GM18868 (cell line): ENCODE results near the gene F13A1.

Experiments used
- ATAC-seq: cut with Tn5 transposase; IDR thresholded peaks from one replicate; pipeline ENCODE4 v1.9.1; 2021; ENCODE audit warnings: mild to moderate bottlenecking, moderate library complexity; ENCODE audit not compliant: unreplicated experiment

The F13A1 gene

DNA sequence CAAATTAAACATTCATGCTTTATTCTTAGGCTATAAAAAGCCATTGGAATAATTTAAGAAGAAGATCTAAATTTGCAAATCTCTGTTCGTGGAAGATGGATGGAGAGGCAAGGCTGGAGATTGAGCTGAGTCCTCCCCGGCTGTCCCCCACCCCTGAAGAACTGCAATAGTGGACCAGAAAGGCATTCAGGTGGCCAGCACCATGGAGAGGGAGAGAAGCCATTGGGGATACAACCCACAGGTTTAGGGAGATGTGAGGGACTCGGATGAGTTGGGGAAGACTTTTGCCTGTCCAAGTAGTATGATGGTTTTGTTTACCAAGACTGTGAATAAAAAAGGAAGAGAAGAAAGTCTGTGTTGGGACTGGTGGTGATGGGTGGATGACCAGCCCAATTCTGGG, 120.8 kb downstream of the F13A1 start:
- no peak for ATAC-seq

DNA sequence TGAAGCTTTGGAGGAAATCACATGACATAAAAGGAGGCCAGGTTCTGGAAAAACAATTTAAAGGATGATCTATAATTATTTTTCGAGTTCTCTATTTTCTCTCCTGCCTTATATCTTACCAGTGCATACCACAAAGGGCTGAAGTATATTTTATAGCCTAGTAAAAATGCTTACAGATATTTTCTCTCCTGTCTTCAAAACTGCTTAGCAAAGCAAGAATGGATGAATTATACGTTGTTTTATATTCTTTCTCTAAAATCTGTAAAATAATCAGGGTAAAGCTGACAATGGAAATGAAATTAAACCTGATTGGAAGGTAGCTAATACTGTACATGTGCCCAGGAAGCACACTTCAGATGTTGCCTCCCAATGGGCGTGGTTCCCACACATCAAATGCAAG, 123.7 kb downstream of the F13A1 start:
- ATAC-seq, result no peak

DNA sequence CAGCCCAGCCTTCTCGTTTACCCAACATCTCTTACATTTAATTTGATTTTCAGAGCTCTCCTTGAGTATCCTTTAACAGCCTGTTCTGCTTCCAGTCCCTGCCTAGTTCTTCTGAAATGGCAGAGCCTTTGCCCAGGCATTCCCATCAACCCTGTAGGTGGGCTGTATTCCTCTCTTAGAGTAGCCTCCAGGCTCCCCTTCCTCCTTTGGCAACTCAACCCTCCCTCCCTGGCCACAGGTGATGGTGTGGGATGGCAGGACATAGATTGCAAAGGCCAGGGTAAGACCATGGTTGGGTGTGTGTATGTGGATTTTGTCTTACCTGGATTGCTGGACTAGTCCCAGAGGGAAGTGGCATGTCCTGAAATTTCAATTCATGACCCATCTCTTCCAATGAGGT, 125.4 kb downstream of the F13A1 start:
- no peak for ATAC-seq

DNA sequence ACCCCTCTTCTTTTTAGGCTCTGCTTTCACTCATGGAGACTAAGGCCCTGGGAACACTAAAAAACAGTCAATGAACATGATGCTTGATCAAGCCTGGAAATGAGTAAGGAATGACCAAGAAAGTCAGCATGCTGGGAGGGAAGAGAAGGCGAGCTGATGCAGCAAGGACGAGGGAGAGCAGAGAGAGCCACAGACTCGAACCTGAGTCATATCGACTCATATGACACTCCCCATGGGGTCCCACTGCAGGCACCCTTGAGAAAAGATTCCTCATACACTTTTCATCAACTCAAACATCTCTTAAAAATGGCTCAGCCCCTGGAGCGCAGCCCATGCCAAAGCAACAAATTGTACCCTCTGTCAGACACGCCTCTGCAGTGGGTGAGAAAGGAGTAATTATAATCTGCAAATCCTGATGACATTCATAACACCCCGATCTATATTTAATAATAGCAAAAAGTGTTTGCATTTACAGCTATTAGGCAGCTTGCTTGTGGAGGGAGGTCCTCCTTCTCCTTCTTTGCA, 127.2 kb downstream of the F13A1 start:
- ATAC-seq, result no peak

DNA sequence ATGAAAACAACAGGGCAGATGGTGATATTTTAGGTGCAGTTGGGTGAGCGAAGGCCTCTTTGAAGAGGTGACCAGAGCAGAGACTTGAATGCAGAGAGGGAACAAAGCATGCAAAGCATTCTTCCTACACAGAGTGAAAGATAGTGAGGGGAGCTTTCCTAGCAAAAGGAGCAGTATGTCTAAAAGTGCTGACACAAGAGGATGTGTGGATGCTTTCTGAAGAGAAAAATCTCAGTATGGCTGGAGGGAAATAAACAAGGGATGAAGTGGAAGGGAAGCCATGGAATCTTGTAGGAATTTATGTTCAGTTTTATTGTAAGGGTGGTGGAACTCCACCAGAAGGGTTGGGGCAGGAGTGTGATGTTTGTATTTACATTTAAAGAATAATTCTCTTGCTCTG, 128.6 kb downstream of the F13A1 start:
- no peak for ATAC-seq

DNA sequence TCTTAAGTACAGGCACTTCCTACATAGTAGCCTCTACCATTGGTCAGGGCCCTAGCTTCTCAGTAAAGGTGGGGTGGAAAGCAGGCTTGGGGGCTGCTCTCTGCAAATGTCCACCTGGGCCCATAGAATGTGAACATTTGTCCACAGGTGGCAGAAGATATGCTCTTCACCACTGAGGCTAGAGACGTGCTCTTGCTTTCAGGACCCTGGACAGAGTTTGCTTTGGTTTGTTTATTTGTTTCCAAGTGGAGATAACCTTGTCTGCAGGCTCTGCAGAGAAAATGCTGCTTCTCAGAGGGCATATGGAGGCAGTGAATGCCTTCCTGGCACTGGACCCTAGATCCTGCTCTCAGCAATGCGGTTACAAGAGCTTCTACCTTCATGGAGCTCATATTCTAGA, 129.0 kb downstream of the F13A1 start:
- ATAC-seq, result no peak

DNA sequence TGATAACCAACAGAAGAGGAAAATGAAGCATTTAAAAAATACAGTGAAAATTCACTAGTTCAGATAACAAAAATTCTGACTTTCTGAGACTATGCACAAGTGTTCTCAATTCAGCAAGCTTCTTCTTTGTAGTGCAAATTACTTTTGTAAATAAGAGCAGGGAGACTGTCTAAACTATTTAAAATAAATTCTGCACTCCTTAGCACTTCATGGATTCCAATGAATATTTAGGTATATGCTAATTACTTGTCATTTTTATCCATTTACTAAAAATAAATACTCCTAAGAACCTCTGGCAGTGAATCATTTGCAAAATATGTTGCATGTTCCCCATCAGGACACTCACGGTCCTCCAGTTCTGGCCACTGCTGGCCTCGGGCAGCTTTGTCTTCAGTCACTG, 139.8 kb downstream of the F13A1 start:
- no peak for ATAC-seq

DNA sequence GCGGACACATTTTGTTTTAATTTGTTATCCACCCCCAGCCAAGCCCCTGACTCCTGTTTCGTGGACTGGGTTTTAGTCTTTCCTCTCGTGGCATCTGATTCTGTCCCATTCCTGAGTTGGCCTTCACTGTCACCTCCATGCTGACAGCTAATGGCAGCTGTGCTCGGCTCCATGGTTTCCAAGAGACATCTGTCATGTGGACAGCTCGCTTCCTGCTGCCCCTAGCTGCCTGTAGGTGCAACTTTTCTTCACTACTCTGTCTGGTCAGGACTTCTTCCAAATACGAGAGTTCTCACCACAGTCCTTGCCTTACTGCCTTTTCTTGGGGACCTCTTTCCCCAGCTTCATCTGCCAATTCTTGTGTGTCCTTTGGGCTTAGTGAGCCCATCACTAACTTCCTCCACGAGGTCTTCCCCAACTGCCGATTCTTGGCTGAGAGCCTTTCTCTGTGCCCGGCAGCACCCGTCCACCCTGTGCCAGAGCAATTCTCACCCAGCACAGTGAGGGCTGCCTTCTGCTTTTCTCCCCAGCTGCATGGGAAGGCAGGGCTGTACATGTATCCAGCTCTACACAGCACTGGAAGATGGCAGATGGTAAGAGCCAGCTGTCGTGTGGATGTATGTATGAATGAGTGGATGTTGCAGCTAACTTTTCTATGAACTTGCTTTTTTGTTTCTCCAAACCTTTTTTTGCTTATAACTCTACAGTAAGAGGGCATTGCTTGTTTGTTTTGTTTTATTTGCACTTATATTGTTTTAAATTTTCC, 140.4 kb downstream of the F13A1 start:
- no peak for ATAC-seq

DNA sequence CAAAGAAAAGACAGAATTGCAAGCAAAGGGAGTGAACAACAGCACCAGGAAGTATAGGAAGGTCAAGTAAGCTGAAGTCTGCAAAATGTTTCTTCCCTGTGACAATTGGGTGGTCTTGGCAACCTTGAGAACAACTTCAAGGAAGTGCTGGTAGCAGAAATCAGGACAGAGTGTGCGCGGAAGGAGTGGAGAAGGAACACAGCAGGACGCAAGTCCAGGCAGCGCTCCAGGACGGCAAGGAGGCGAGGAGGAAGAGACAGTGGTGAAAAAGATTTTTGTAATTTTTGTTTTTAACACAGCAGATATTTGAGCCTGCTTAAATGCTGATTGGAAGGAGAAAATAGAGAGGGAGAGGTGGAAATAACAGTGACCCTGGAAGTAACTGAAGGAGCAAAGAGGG, 141.7 kb downstream of the F13A1 start:
- ATAC-seq, result no peak

DNA sequence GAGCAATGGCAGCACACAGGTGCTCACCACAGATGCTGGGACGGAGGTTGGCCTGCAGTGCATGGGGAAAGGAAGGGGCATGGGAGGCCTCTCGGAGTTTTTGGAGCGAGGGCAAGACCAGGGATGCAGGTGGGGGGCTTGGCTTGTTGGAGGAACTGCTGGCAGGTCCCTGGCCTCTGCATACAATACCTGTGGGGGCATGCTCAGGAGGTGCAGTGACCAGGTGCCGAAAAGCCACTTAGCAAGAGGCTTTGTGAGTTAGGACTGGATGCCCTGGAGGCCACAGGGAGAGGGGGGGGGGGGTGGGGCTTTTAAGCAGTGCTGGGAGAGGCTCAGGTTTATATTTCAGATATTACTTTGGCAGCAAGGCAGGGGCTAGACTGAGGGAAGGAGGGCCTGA, 142.7 kb downstream of the F13A1 start:
- ATAC-seq, result no peak

DNA sequence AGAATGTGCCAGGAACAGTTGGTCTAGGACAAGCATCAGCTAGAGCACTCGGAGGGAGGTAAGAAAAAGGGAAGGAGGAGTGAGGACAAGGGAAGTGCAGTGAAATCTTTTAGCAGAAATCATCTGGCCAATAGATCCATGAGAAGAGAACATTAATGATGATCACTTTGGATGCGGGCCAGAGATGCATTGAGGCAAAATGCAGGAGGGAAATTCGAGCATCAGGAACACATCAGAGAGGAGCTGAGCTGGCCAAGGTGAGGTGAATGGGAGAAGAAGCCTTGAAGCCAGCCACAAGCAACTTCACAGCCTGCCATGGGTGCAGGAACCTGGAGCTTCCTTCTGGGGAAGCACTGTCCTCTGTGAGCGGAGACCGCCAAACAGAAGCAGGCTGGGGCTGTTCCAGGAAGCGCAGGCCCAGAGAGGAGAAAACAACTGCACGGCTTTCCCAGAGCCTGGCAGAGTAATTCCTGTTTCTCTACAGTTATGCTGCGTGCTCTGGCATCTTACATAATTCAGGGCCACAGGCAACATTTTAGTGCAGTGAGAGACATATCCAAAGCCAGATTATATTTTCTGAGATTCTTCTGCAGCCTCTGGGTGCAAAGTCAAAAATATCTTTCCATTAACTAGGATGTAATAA, 143.8 kb downstream of the F13A1 start:
- ATAC-seq, result no peak

DNA sequence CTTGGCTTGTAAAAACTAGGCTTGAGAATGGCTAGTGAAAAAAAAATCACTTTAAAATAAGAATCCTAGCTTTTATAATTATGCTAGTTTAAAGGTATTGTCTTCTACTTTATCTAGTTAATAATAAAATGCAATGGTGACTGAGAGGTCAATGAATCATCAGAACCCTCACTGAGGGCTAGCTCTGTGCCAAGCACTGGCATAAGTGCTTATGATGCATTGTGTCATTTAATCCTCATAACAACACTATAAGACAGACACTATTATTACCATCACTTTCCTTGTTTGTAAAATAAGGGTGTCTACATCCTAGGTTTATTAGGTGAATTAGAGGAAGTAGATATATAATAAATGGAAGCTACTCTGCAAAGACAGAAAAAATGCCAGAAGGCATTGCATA, 144.3 kb downstream of the F13A1 start:
- no peak for ATAC-seq

DNA sequence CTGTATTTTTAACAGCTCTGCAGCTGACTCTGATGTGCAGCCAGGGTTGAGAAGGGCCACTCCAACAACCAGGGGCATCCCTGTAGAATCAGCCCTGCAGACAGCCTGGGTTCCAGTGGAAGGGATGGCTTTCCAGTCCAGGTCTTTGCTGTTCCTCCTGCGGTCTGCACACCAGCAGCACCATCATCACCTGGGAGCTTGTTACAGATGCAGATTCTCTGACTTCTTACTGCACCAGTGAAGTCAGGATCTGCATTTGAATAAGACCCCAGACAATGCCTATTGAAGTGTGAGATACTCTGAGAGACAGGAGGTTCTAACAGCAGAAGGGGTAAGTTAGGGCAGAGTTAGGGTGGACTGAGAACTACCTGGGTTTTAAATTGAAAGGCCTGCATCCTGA, 151.3 kb downstream of the F13A1 start:
- ATAC-seq, result no peak

DNA sequence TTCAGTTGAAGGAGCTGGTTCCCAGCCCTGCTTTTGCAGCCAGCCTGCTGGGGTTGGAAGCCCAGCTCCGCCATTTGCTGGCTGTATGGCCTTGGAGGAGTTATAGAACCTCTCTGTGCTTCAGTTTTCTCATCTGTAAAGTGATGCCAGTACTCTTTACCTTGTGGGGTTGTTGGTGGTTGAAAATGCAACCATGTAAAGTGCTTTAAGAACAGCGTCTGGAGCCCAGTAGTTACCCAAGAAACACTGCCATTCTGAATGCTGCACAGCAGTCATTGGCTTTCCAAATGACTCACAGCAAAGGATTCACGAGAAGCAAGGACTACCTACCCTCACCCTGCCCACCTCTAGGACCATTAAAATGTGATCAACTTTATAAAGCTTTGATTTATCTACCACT, 154.4 kb downstream of the F13A1 start:
- no peak for ATAC-seq

DNA sequence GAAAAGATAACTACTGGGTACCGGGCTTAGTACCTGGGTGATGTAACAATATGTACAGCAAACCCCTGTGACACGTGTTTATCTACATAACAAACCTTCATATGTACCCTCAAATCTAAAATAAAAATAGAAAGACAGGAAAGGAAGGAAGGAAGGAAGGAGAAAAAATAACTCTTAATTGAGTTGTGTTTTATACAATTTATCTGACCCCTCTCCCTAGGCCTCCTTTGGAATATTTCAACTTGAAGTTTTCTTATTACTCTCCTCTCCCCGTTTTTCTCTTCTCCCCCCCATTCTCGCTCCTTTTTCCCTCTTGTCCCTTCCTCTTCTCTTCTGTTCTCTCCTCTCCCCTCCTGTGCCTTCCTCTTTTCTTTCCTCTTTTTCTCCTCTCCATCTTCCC, 156.1 kb downstream of the F13A1 start:
- ATAC-seq, result no peak

DNA sequence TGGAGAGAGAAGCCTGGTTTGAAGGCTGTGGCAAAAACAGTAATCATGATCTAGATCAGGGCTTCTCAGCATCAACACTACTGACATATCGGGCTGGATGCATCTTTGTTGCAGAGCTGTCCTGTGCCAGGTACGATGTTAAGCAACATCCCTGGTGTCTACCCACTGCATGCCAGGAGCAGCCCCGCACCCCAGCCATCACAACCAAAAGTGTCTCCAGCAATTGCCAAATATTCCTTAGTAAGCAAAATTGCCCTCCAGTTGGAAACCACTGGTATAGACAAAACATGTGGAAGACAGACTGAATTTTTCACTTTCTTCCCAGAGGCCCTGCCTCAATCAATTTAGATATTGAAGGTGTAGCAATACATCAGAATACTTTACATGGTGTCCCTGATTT, 166.1 kb downstream of the F13A1 start:
- ATAC-seq, result no peak

DNA sequence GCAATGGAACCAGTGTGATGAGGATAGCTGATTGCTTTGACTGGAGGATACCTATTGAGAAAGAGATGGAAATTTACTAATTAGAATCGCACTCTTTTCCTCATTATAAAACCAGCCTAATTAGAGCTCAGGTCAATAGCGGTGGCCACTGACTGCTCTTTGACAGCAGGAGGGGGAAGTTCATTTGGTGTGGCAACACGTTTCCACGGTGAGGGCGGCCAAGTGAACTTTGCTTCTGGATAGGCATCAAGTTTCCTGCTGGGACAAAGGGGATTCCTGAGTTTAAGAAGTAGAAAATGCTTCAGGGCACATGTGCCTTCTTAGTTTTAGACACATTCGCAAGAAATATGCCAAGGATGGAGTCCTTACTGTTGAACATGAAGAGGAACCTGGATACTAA, 168.4 kb downstream of the F13A1 start:
- ATAC-seq, result no peak

DNA sequence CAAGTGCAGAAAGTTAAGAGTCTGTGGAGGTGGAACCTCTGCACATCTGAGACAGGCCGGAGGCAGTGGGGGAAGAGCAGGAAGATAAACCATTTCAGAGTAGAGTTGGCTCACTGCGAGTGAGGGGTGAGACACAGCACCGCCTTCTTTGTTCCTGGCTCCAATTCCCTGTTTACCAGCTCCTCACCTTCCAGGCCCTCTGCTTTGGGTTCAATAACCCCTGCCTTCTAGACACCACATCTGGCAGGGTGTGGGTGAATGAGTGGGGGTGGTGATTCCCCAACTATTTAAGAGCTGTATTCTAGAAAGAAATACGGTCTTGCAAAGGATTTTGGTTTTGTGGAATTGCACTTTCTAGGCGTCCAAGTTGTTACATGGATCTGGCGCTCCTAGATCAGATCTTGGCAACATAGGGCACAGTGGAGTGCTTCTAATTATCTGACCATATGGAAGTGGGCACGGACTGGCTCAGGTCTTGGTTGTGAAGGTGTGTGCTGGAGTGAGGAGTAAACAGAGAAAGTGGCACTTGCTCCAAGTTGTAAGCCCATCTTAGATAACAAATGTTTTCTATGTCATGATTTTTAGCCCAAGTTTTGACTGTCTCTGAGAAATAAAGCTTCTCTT, 172.2 kb downstream of the F13A1 start:
- no peak for ATAC-seq

DNA sequence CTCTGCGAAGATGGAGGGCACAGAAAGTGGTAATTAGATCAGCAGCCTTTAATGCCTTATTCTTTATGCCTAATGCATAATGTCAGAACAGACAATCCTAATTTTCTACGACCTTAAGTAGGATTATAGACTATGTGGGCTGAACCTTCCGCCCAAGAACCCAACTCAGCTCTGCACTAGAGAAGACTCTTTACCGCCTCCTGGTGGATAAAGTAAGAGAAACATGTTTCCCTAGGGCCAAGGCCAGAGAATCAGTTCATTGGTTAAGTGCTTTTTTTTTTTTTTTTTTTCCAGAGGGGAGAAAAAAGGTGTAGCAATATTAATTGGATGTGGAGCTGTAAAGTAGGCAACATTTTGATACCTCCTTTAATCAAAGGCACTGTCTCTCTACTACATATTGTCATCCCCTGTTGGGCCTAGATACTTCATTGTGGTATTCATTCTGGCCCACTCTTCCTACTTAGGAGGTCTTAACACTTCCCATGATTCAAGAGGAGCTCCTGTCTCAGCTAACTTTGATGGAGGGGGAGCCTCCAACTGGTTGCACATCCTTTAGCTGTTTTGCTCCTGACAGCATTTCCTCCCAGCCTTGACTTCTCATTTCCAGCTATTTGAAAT, 188.9 kb downstream of the F13A1 start:
- ATAC-seq, result no peak

DNA sequence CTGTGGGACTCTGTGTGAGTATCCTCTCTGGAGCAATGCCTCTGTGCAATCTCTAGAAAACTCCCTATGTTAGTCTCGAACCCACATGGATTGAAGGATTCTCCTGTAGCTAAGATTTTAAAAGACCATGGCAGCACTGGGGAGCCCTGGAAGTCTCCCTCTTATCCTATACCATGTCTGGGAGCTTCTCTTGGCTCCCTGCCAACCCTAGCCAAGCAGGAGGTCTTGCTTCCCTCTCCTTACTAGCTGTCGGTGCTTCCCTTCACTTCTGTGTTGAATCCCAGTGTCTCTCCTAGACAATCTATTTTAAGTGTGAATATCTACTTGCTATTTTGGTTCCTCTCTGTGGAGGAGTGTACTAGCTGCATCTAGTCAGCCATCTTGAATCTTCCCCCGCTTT, 195.0 kb downstream of the F13A1 start:
- ATAC-seq, result no peak

DNA sequence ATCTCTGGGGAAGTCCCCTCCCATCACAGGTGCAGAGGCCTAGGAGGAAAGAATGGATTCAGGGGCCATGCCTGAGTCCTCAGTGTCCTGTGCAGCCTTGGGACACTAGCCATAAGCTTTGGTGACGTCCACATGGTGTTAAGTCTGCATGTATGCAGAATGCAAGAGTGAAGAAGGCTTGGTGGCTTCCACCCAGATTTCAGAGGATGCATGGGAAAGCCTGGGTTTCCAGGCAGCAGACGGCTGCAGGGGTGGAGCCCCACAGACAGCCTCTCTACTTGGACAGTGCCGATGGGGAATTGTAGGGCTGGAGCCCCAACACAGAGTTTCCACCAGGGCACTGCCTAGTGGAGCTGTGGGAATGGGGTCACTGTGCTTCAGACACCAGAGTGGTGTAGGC, 196.7 kb downstream of the F13A1 start:
- no peak for ATAC-seq

DNA sequence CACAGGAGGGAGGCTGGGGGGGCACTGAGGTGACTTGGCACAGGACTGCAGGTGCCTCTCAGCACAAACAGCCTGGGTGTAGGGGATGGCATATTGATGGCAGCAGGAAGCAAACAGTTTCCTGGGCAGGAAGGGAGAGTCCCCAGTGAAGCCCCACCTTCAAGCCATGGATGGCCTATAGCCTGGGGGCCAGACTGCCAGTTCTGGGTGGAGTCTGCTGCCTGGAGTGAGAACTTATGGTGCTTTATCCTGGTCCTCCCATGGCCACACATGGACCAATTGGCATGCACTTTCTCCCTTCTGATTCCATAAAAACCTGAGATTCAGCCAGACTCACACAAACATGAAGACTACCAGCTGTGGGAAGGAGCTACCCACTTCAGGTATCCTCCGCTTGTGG, 198.5 kb downstream of the F13A1 start:
- no peak for ATAC-seq
